Natural killer cell (primary cell): ENCODE results near the gene NMNAT3. TPM values are rescaled to one million over a fixed set of nuclear protein-coding genes. Genes with fewer than 3 reads are reported as not detected.

Experiments used
- ATAC-seq, 3 donors: fragments of 150-1000 bp in 2 of 3; fragments of 200-7000 bp in 1 of 3; cut with Tn5 transposase; 1 replicate in 1 of 3; 2 replicates in 2 of 3; pipeline ENCODE4 v1.10.0; 2021; ENCODE audit warnings: mild to moderate bottlenecking in 2 of 3, moderate library complexity in 2 of 3
- DNase-seq, 2 donors: peaks; one replicate each; pipeline versions ENCODE4 v3.0.0 to v3.0.0-alpha.2; 2013 to 2021; ENCODE audit warnings: mixed read lengths in 1 of 2
- H3K27ac ChIP-seq: one replicate; pipeline ENCODE4 v1.5.1; 2013; ENCODE audit warnings: mild to moderate bottlenecking, low read length
- H3K27me3 ChIP-seq: one replicate; pipeline ENCODE4 v1.6.1; 2013; ENCODE audit warnings: low read length; ENCODE audit not compliant: control insufficient read depth, insufficient read depth
- H3K36me3 ChIP-seq: one replicate; pipeline ENCODE4 v1.6.1; 2013; ENCODE audit warnings: low read length; ENCODE audit not compliant: control insufficient read depth, insufficient read depth
- H3K4me1 ChIP-seq: one replicate; pipeline ENCODE4 v1.6.1; 2013; ENCODE audit warnings: low read length; ENCODE audit not compliant: control insufficient read depth, insufficient read depth
- H3K4me3 ChIP-seq: one replicate; pipeline ENCODE4 v1.5.1; 2013; ENCODE audit warnings: low read length
- H3K9me3 ChIP-seq: one replicate; pipeline ENCODE4 v1.6.1; 2013; ENCODE audit warnings: low read length; ENCODE audit not compliant: control insufficient read depth, insufficient read depth
- H3K27ac Mint-ChIP-seq, 2 donors: one replicate each; pipeline ENCODE4 v1.8.0; 2022; ENCODE audit warnings: mild to moderate bottlenecking in 2 of 2, mixed read lengths in 2 of 2, moderate library complexity in 1 of 2
- H3K27me3 Mint-ChIP-seq, 2 donors: one replicate each; pipeline ENCODE4 v1.8.0; 2022; ENCODE audit warnings: low read depth in 2 of 2, mixed read lengths in 2 of 2
- H3K36me3 Mint-ChIP-seq: one replicate; pipeline ENCODE4 v1.8.0; 2022; ENCODE audit warnings: mixed read lengths
- H3K4me1 Mint-ChIP-seq, 2 donors: one replicate each; pipeline ENCODE4 v1.8.0; 2022; ENCODE audit warnings: mixed read lengths in 2 of 2
- H3K4me3 Mint-ChIP-seq: one replicate; pipeline ENCODE4 v1.8.0; 2022; ENCODE audit warnings: mild to moderate bottlenecking, moderate library complexity, mixed read lengths
- H3K9me3 Mint-ChIP-seq, 2 donors: one replicate each; pipeline ENCODE4 v1.8.0; 2022; ENCODE audit warnings: mixed read lengths in 2 of 2
- WGBS: methylation state at CpG from one replicate; pipeline ENCODE4 v1.1.7; 2013; ENCODE audit warnings: missing lambda C conversion rate; ENCODE audit not compliant: insufficient coverage; 5-methylcytosine and 5-hydroxymethylcytosine counted together
- intact Hi-C: fragments of 100-400 bp; cut with micrococcal nuclease; formaldehyde crosslinking; loops from one replicate; pipeline ENCODE4 v1.14.2; 2022
- total RNA-seq, 4 donors: library from RNA; stranded (reverse); fragments of 120-200 nt in 1 of 4; gene quantifications; one replicate each; pipeline versions ENCODE4 v1.2.3 to v1.2.4, GENCODE V29; 2013 to 2022
- TF ChIP-seq, protein P1 (sequence below): fragments of 200-600 bp; IDR thresholded peaks from one replicate; pipeline ENCODE4 v1.8.0; 2022; ENCODE audit warnings: antibody characterized with exemption

NMNAT3 gene
- total RNA-seq, 3 donors from 2014 or later (not counting 1 experiment from before 2014, with no cell fraction given) = 1.6 to 3.7 (median 2.2) TPM

GRCh38 chr3:139521816-139522215 lies 156.0 kb downstream of the NMNAT3 start:
- intact Hi-C loops = no loop called here
- TF ChIP-seq, protein P1, sequence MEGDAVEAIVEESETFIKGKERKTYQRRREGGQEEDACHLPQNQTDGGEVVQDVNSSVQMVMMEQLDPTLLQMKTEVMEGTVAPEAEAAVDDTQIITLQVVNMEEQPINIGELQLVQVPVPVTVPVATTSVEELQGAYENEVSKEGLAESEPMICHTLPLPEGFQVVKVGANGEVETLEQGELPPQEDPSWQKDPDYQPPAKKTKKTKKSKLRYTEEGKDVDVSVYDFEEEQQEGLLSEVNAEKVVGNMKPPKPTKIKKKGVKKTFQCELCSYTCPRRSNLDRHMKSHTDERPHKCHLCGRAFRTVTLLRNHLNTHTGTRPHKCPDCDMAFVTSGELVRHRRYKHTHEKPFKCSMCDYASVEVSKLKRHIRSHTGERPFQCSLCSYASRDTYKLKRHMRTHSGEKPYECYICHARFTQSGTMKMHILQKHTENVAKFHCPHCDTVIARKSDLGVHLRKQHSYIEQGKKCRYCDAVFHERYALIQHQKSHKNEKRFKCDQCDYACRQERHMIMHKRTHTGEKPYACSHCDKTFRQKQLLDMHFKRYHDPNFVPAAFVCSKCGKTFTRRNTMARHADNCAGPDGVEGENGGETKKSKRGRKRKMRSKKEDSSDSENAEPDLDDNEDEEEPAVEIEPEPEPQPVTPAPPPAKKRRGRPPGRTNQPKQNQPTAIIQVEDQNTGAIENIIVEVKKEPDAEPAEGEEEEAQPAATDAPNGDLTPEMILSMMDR = no peak
- no CpG with 5 or more reads among the region's 1 CpG for WGBS

DNA sequence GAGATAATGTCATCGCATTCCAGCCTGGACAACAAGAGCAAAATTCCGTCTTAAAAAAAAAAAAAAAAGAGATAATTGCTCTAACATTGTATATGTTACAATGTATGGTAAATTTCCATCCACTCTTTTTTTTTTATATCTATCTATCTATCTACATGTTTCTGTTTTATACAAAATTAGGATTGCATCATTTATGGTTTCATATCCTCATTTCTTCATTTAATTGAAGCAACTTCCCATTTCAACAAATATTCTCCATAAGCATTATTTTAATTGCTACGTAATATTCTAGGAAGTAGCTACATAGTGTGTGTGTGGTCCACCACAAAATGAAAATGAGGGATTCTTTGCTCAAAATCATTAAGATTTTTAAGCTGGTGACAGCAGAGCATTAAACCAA lies 156.6 kb downstream of the NMNAT3 start:
- no peaks in the 10 kb centered on the region for H3K36me3 Mint-ChIP-seq
- H3K36me3 ChIP-seq = no peaks in the 10 kb centered on the region
- intact Hi-C loops = no loop called here
- H3K9me3 ChIP-seq = no peaks in the 10 kb centered on the region
- no peak overlapping the region for H3K4me3 Mint-ChIP-seq
- no peak for DNase-seq
- no peaks in the 10 kb centered on the region for H3K4me1 ChIP-seq
- no peak overlapping the region for H3K27ac Mint-ChIP-seq
- TF ChIP-seq, protein P1 = no peak
- no peaks in the 10 kb centered on the region for H3K4me1 Mint-ChIP-seq
- H3K4me3 ChIP-seq = no peak overlapping the region
- WGBS = no CpG with 5 or more reads among the region's 3 CpGs
- H3K9me3 Mint-ChIP-seq = no peaks in the 10 kb centered on the region
- H3K27me3 ChIP-seq = no peaks in the 10 kb centered on the region
- no peak overlapping the region for H3K27ac ChIP-seq
- peaks cover 0 to 5% of the 10 kb centered on the region in 2 donors for H3K27me3 Mint-ChIP-seq
- ATAC-seq = no peak

More at GRCh38 chr3:139521816-139522215, 156.0 kb downstream of the NMNAT3 start:
- H3K27ac ChIP-seq = no peak overlapping the region
- no peaks in the 10 kb centered on the region for H3K9me3 ChIP-seq
- ATAC-seq = no peak
- Mint-ChIP-seq H3K27ac (no peak overlapping the region), H3K4me1 (no peaks in the 10 kb centered on the region), H3K9me3 (no peaks in the 10 kb centered on the region), H3K4me3 (no peak overlapping the region), H3K36me3 (no peaks in the 10 kb centered on the region), H3K27me3 (peaks cover 0 to 5% of the 10 kb centered on the region in 2 donors)
- no peak overlapping the region for H3K4me3 ChIP-seq
- H3K4me1 ChIP-seq = no peaks in the 10 kb centered on the region
- H3K27me3 ChIP-seq = no peaks in the 10 kb centered on the region
- DNase-seq = no peak
- no peaks in the 10 kb centered on the region for H3K36me3 ChIP-seq

DNA sequence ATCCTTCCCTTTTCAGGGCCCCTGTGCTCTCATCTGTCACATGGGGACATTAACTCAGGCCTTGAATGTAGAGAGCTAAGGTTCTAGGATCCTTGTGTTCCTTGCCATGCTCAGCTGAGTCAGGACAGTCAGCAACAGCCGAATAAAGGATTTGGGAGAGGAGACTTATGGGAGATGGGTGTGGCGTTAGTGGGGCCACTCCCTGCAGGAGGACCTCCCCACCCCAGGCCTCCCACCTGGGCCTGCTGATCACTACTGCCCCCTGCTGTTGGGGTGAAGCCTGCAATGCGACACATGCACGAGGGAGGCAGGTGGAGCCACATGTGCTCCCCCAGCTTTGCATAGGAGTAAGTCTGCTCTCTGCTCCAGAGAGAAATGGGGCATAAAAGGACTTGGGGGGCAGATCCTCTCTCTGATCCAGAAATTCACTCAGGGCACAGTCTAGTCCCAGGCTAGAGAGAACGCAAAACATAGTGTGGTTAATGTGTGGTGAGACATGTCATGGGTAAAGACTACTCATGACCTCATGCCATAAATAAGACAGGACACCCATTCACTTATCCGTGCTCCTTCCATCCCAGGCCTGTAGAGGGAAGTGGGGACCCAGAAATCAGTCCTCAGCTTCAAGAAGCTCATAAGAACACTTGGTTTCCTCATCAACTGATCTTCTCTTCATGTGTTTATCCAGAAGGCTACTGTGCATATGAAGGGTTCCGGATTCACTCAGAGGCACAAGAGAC lies 157.6 kb downstream of the NMNAT3 start:
- Histone ChIP-seq H3K4me1 (no peaks in the 10 kb centered on the region), H3K27me3 (no peaks in the 10 kb centered on the region), H3K9me3 (no peaks in the 10 kb centered on the region), H3K27ac (no peak overlapping the region), H3K36me3 (no peaks in the 10 kb centered on the region), H3K4me3 (no peak overlapping the region)
- Mint-ChIP-seq H3K36me3 (no peaks in the 10 kb centered on the region), H3K4me1 (no peaks in the 10 kb centered on the region), H3K9me3 (no peaks in the 10 kb centered on the region), H3K27ac (no peak overlapping the region), H3K27me3 (peaks cover 0 to 5% of the 10 kb centered on the region in 2 donors), H3K4me3 (no peak overlapping the region)
- TF ChIP-seq, protein P1 = no peak
- ATAC-seq = no peak
- WGBS = 87% methylated on average over 7 of the region's 7 CpGs
- DNase-seq = peak in 1 of 2 donors; percentile 4
- intact Hi-C loops = no loop called here
